Ectodermal cell (in vitro differentiated cells): ENCODE measurements around the gene DZIP1L.

Source experiments
- H3K27ac ChIP-seq: 2 replicates; pipeline ENCODE4 v1.7.0; 2013; ENCODE audit warnings: mild to moderate bottlenecking, low read depth, low read length; ENCODE audit not compliant: insufficient read depth, poor library complexity, severe bottlenecking
- H3K27me3 ChIP-seq: 2 replicates; pipeline ENCODE4 v1.7.0; 2013; ENCODE audit warnings: mild to moderate bottlenecking, low read length; ENCODE audit not compliant: insufficient read depth, control insufficient read depth, poor library complexity, severe bottlenecking
- H3K36me3 ChIP-seq: one replicate; pipeline ENCODE4 v1.7.0; 2013; ENCODE audit warnings: low read length; ENCODE audit not compliant: control insufficient read depth, insufficient read depth
- H3K4me1 ChIP-seq: one replicate; pipeline ENCODE4 v1.7.0; 2013; ENCODE audit warnings: low read length; ENCODE audit not compliant: control insufficient read depth, insufficient read depth
- H3K4me3 ChIP-seq: 2 replicates; pipeline ENCODE4 v1.7.0; 2013; ENCODE audit warnings: low read depth, low read length, control low read depth; ENCODE audit not compliant: insufficient read depth
- H3K9me3 ChIP-seq: 2 replicates; pipeline ENCODE4 v1.7.0; 2013; ENCODE audit warnings: mild to moderate bottlenecking, low read length, moderate library complexity; ENCODE audit not compliant: control insufficient read depth
- WGBS, 2 experiments: methylation state at CpG; one replicate each; pipeline ENCODE4 v1.1.7; 2013; ENCODE audit warnings: missing lambda C conversion rate in 2 of 2; 5-methylcytosine and 5-hydroxymethylcytosine counted together

DZIP1L gene

GRCh38 chr3:138038725-138039462 is 76.5 kb downstream of the DZIP1L start:
- no peak overlapping the region for H3K4me3 ChIP-seq
- H3K4me1 ChIP-seq, result peaks cover 8% of the 10 kb centered on the region
- no peak overlapping the region for H3K27ac ChIP-seq
- no peaks in the 10 kb centered on the region for H3K36me3 ChIP-seq
- no peaks in the 10 kb centered on the region for H3K27me3 ChIP-seq
- WGBS, 2 experiments, result 93 to 97% methylated on average over 3 to 4 of the region's 4 CpGs
- H3K9me3 ChIP-seq, result no peaks in the 10 kb centered on the region

- H3K4me3 ChIP-seq, result no peak overlapping the region
- no peaks in the 10 kb centered on the region for H3K27me3 ChIP-seq
- no peaks in the 10 kb centered on the region for H3K9me3 ChIP-seq
- no peak overlapping the region for H3K27ac ChIP-seq
- H3K4me1 ChIP-seq, result peaks cover 8% of the 10 kb centered on the region
- 91 to 95% methylated on average over 3 of the region's 3 CpGs for WGBS, 2 experiments
- H3K36me3 ChIP-seq, result no peaks in the 10 kb centered on the region
Measured at GRCh38 chr3:138036572-138036971, 78.8 kb downstream of the DZIP1L start.

GRCh38 chr3:138034918-138035317 is 80.5 kb downstream of the DZIP1L start:
- Histone ChIP-seq H3K27me3 (no peaks in the 10 kb centered on the region), H3K36me3 (no peaks in the 10 kb centered on the region), H3K27ac (no peak overlapping the region), H3K9me3 (no peaks in the 10 kb centered on the region), H3K4me1 (peaks cover 8% of the 10 kb centered on the region), H3K4me3 (no peak overlapping the region)
- WGBS, 2 experiments, result 91 to 93% methylated on average over 1 of the region's 1 CpG

- H3K9me3 ChIP-seq, result no peaks in the 10 kb centered on the region
- no peak overlapping the region for H3K27ac ChIP-seq
- no peaks in the 10 kb centered on the region for H3K27me3 ChIP-seq
- no peaks in the 10 kb centered on the region for H3K36me3 ChIP-seq
- 100% methylated on average over 1 to 2 of the region's 2 CpGs for WGBS, 2 experiments
- no peaks in the 10 kb centered on the region for H3K4me1 ChIP-seq
- no peak overlapping the region for H3K4me3 ChIP-seq
Measured at GRCh38 chr3:138033202-138033691, 82.2 kb downstream of the DZIP1L start.

- 88 to 97% methylated on average over 3 of the region's 3 CpGs for WGBS, 2 experiments
- Histone ChIP-seq H3K9me3 (no peaks in the 10 kb centered on the region), H3K27ac (no peak overlapping the region), H3K4me3 (no peak overlapping the region), H3K27me3 (no peaks in the 10 kb centered on the region), H3K4me1 (no peaks in the 10 kb centered on the region), H3K36me3 (no peaks in the 10 kb centered on the region)
Measured at GRCh38 chr3:138032567-138032966, 82.8 kb downstream of the DZIP1L start.

GRCh38 chr3:138031536-138031935 is 83.9 kb downstream of the DZIP1L start:
- Histone ChIP-seq H3K9me3 (no peaks in the 10 kb centered on the region), H3K27me3 (no peaks in the 10 kb centered on the region), H3K4me1 (no peaks in the 10 kb centered on the region), H3K4me3 (no peak overlapping the region), H3K27ac (no peak overlapping the region), H3K36me3 (no peaks in the 10 kb centered on the region)
- WGBS, 2 experiments, result 93 to 97% methylated on average over 1 of the region's 3 CpGs

- no peak overlapping the region for H3K27ac ChIP-seq
- WGBS, 2 experiments, result 93 to 94% methylated on average over 11 of the region's 11 CpGs
- H3K4me3 ChIP-seq, result no peak overlapping the region
Measured at GRCh38 chr3:138030734-138031280, 84.6 kb downstream of the DZIP1L start.

GRCh38 chr3:138027821-138028220 is 87.6 kb downstream of the DZIP1L start:
- Histone ChIP-seq H3K36me3 (no peaks in the 10 kb centered on the region), H3K27me3 (no peaks in the 10 kb centered on the region), H3K27ac (no peak overlapping the region), H3K4me3 (no peak overlapping the region), H3K9me3 (no peaks in the 10 kb centered on the region), H3K4me1 (no peaks in the 10 kb centered on the region)
- 89 to 94% methylated on average over 5 of the region's 5 CpGs for WGBS, 2 experiments

More at GRCh38 chr3:138030734-138031280, 84.6 kb downstream of the DZIP1L start:
- Histone ChIP-seq H3K4me1 (no peaks in the 10 kb centered on the region), H3K27me3 (no peaks in the 10 kb centered on the region), H3K36me3 (no peaks in the 10 kb centered on the region), H3K9me3 (no peaks in the 10 kb centered on the region)

GRCh38 chr3:138025553-138025952 is 89.9 kb downstream of the DZIP1L start:
- Histone ChIP-seq H3K4me1 (no peaks in the 10 kb centered on the region), H3K27ac (no peak overlapping the region), H3K36me3 (no peaks in the 10 kb centered on the region), H3K9me3 (no peaks in the 10 kb centered on the region), H3K27me3 (no peaks in the 10 kb centered on the region), H3K4me3 (no peak overlapping the region)

GRCh38 chr3:138023754-138024153 is 91.7 kb downstream of the DZIP1L start:
- Histone ChIP-seq H3K9me3 (no peaks in the 10 kb centered on the region), H3K4me1 (no peaks in the 10 kb centered on the region), H3K36me3 (no peaks in the 10 kb centered on the region), H3K4me3 (no peak overlapping the region), H3K27me3 (no peaks in the 10 kb centered on the region), H3K27ac (no peak overlapping the region)
- 96 to 98% methylated on average over 3 to 4 of the region's 4 CpGs for WGBS, 2 experiments
